ENCODE measurements around the gene PCDHA1.

GRCh38 chr5:140869555-140869886 lies 83.6 kb downstream of the PCDHA1 start:
- TF ChIP-seq GATA2 (IDR thresholded peaks at IDR 0.05; ENCODE audit: low read depth, low read length): no peak
- TF ChIP-seq GATA3 (IDR thresholded peaks at IDR 0.05; ENCODE audit: low read depth, low read length): no peak
